Aorta (tissue), 5 donors: ENCODE measurements around the gene RFWD3. TPM values are rescaled to one million over a fixed set of nuclear protein-coding genes. Genes with fewer than 3 reads are reported as not detected.

ENCODE experiments used
- ATAC-seq: fragments of 200-7000 bp; cut with Tn5 transposase; one replicate; pipeline ENCODE4 v1.9.1; 2022; ENCODE audit warnings: moderate library complexity; ENCODE audit not compliant: low FRiP score
- DNase-seq, 2 donors: peaks; one replicate each; pipeline ENCODE4 v3.0.0-alpha.2; 2020
- H3K27ac ChIP-seq, 2 donors: one replicate each; pipeline ENCODE4 v1.5.1; 2013; ENCODE audit warnings: low read length in 2 of 2, mild to moderate bottlenecking in 2 of 2, moderate library complexity in 2 of 2, control low read depth in 1 of 2, inconsistent platforms in 1 of 2, low read depth in 1 of 2
- H3K27me3 ChIP-seq, 2 donors: one replicate each; pipeline ENCODE4 v1.6.1; 2013; ENCODE audit warnings: control low read depth in 1 of 2, low read length in 1 of 2, mild to moderate bottlenecking in 1 of 2, moderate library complexity in 1 of 2; ENCODE audit not compliant: insufficient read depth in 2 of 2, control insufficient read depth in 1 of 2
- H3K36me3 ChIP-seq, 2 donors: one replicate each; pipeline ENCODE4 v1.6.1; 2013; ENCODE audit warnings: control low read depth in 1 of 2, low read length in 1 of 2, mild to moderate bottlenecking in 1 of 2; ENCODE audit not compliant: insufficient read depth in 2 of 2, control insufficient read depth in 1 of 2
- H3K4me1 ChIP-seq, 2 donors: one replicate each; pipeline ENCODE4 v1.6.1; 2013; ENCODE audit warnings: low read length in 2 of 2, control low read depth in 1 of 2, mild to moderate bottlenecking in 1 of 2, moderate library complexity in 1 of 2; ENCODE audit not compliant: insufficient read depth in 2 of 2, control insufficient read depth in 1 of 2
- H3K4me3 ChIP-seq, 2 donors: one replicate each; pipeline ENCODE4 v1.5.1; 2013; ENCODE audit warnings: low read length in 2 of 2, control low read depth in 1 of 2, mild to moderate bottlenecking in 1 of 2
- H3K9me3 ChIP-seq: one replicate; pipeline ENCODE4 v1.6.1; 2013; ENCODE audit warnings: mild to moderate bottlenecking, low read length; ENCODE audit not compliant: control insufficient read depth
- WGBS, 2 donors: extraction: QIAGEN DNeasy Blood & Tissue Kit; methylation state at CpG; one replicate each; pipeline ENCODE4 v1.1.7; 2013; 5-methylcytosine and 5-hydroxymethylcytosine counted together
- intact Hi-C, 2 donors: fragments of 100-400 bp; cut with DNase I; formaldehyde crosslinking; loops; one replicate each; pipeline versions ENCODE4 v1.14.2 to v1.15.0; 2022
- long read RNA-seq, 2 donors: library from polyadenylated mRNA; unstranded; transcript quantifications; one replicate each; pipeline ENCODE4 v2.0.0, GENCODE V29; 2020 to 2021
- polyA plus RNA-seq, 2 donors: library from polyadenylated mRNA; stranded (reverse); fragments of 200-250 nt; gene quantifications; one replicate each; pipeline ENCODE4 v1.2.3, GENCODE V29; 2013
- total RNA-seq, 2 donors: library from RNA; stranded (reverse); fragmentation: NEBNext Ultra II Directional; extraction: Animal tissue kit (Norgen Biotek cat#: 25700); gene quantifications; one replicate each; pipeline ENCODE4 v1.2.1, GENCODE V29; 2021
- donor health status: healthy with polysubstance abuse.
- donor health status: Bipolar disorder and iron deficiency.
- donor health status: DM: no; HTN: no; CAD: no.
- donor health status: DM: no; HTN: no; CAD: no.
- donor health status: DM: yes; HTN: yes; CAD: no.

RFWD3 gene
- 10 to 100 TPM; 16.4 to 17.1 TPM for total RNA-seq
- 1 to 10 TPM; 2.8 to 3.3 TPM for polyA plus RNA-seq
- long read RNA-seq, donor 1, partial matches to known transcripts, result 2 of 7 reads
- long read RNA-seq, donor 1, other reads (novel, unspliced or antisense), result 3 of 7 reads
- long read RNA-seq, donor 2, full-length matches to known transcripts, result 3 of 9 reads
- long read RNA-seq, donor 2, partial matches to known transcripts, result 4 of 9 reads
- long read RNA-seq, donor 2, other reads (novel, unspliced or antisense), result 2 of 9 reads

GRCh38 chr16:74666425-74667254 lies at the start of gene RFWD3:
Gene RFWD3, minus strand, starts transcription at chr16:74666877. Its CDS starts 5,428 bp downstream, at chr16:74661449.
- intact Hi-C loops, result no loop called here

GRCh38 chr16:74716355-74716754 lies 49.7 kb upstream of the RFWD3 start:
- Histone ChIP-seq H3K27ac (no peak overlapping the region), H3K36me3 (no peaks in the 10 kb centered on the region), H3K4me1 (no peaks in the 10 kb centered on the region), H3K4me3 (no peak overlapping the region), H3K9me3 (no peaks in the 10 kb centered on the region), H3K27me3 (no peaks in the 10 kb centered on the region)
- ATAC-seq (no peak), DNase-seq (peak in 1 of 2 donors; percentile 71)
- intact Hi-C loops, result no loop called here
- 81% methylated on average over 15 of the region's 15 CpGs for WGBS, 2 donors

More at GRCh38 chr16:74666425-74667254, at the start of gene RFWD3:
- H3K4me1 ChIP-seq, result no peaks in the 10 kb centered on the region
- peak; percentile 96 to 98 for DNase-seq
- no peaks in the 10 kb centered on the region for H3K27me3 ChIP-seq
- H3K9me3 ChIP-seq, result no peaks in the 10 kb centered on the region
- peak within 1 kb of the TSS in 1 of 2 donors; percentile 34 for H3K27ac ChIP-seq
- peak within 1 kb of the TSS; percentile 72 to 93 for H3K4me3 ChIP-seq
- 1% methylated on average over 62 to 63 of the region's 63 CpGs for WGBS, 2 donors
- peak; percentile 100 for ATAC-seq
- no peaks in the 10 kb centered on the region for H3K36me3 ChIP-seq

GRCh38 chr16:74713876-74714275 lies 47.2 kb upstream of the RFWD3 start:
- WGBS, 2 donors, result 93 to 96% methylated on average over 10 of the region's 10 CpGs
- Histone ChIP-seq H3K27me3 (no peaks in the 10 kb centered on the region), H3K36me3 (no peaks in the 10 kb centered on the region), H3K27ac (no peak overlapping the region), H3K4me3 (no peak overlapping the region), H3K9me3 (no peaks in the 10 kb centered on the region), H3K4me1 (no peaks in the 10 kb centered on the region)
- ATAC-seq (no peak), DNase-seq (peak in 1 of 2 donors; percentile 66)
- intact Hi-C loops, result no loop called here

- Histone ChIP-seq H3K4me3 (no peak overlapping the region), H3K4me1 (no peaks in the 10 kb centered on the region), H3K27ac (no peak overlapping the region), H3K27me3 (no peaks in the 10 kb centered on the region), H3K9me3 (no peaks in the 10 kb centered on the region), H3K36me3 (no peaks in the 10 kb centered on the region)
- ATAC-seq (no peak), DNase-seq (peak in 1 of 2 donors; percentile 67)
- intact Hi-C loops, result no loop called here
- 48 to 51% methylated on average over 10 of the region's 10 CpGs for WGBS, 2 donors
These were observed 46.6 kb upstream of the RFWD3 start for GRCh38 chr16:74713325-74713724.

- no peak for DNase-seq
These were observed 45.3 kb upstream of the RFWD3 start for GRCh38 chr16:74711938-74712337.

GRCh38 chr16:74710401-74710800 lies 43.7 kb upstream of the RFWD3 start:
- DNase-seq (no peak), ATAC-seq (no peak)
- intact Hi-C loops, result no loop called here
- Histone ChIP-seq H3K4me1 (no peaks in the 10 kb centered on the region), H3K36me3 (no peaks in the 10 kb centered on the region), H3K27me3 (no peaks in the 10 kb centered on the region), H3K4me3 (no peak overlapping the region), H3K9me3 (no peaks in the 10 kb centered on the region), H3K27ac (no peak overlapping the region)
- WGBS, 2 donors, result 94 to 98% methylated on average over 8 of the region's 8 CpGs

More at GRCh38 chr16:74711938-74712337, 45.3 kb upstream of the RFWD3 start:
- Histone ChIP-seq H3K36me3 (no peaks in the 10 kb centered on the region), H3K27me3 (no peaks in the 10 kb centered on the region), H3K4me3 (no peak overlapping the region), H3K9me3 (no peaks in the 10 kb centered on the region), H3K27ac (no peak overlapping the region), H3K4me1 (no peaks in the 10 kb centered on the region)
- ATAC-seq, result no peak
- intact Hi-C loops, result no loop called here
- WGBS, 2 donors, result 91 to 95% methylated on average over 12 of the region's 12 CpGs

GRCh38 chr16:74709441-74709877 lies 42.8 kb upstream of the RFWD3 start:
- peak; percentile 79 to 92 for DNase-seq

GRCh38 chr16:74700438-74701225 lies 34.0 kb upstream of the RFWD3 start, which contains the start of gene MLKL:
Gene MLKL, minus strand, starts transcription at chr16:74700862. Its CDS starts 5,105 bp downstream, at chr16:74695757.
- Histone ChIP-seq H3K27me3 (no peaks in the 10 kb centered on the region), H3K27ac (peak within 1 kb of the TSS; percentile 1 to 61), H3K9me3 (no peaks in the 10 kb centered on the region), H3K4me1 (no peaks in the 10 kb centered on the region), H3K4me3 (peak within 1 kb of the TSS; percentile 75 to 76), H3K36me3 (no peaks in the 10 kb centered on the region)
- 1 to 2% methylated on average over 27 to 35 of the region's 35 CpGs for WGBS, 2 donors
- ATAC-seq, result peak; percentile 80
- intact Hi-C loops, result no loop called here
- DNase-seq, result peak; percentile 85 to 89

More at GRCh38 chr16:74709441-74709877, 42.8 kb upstream of the RFWD3 start:
- Histone ChIP-seq H3K4me3 (no peak overlapping the region), H3K4me1 (no peaks in the 10 kb centered on the region), H3K36me3 (no peaks in the 10 kb centered on the region), H3K27me3 (no peaks in the 10 kb centered on the region), H3K9me3 (no peaks in the 10 kb centered on the region), H3K27ac (no peak overlapping the region)
- 1% methylated on average over 6 of the region's 6 CpGs for WGBS, 2 donors
- intact Hi-C loops, result loop anchor here (2.0 kb wide), 1 partner anchor 153 kb away; no protein-coding TSS in a partner anchor
- ATAC-seq, result peak; percentile 90
